Ovary (tissue), 3 donors: ENCODE measurements around the gene FOCAD.

ENCODE experiments used
- POLR2A ChIP-seq: fragments of 450-650 bp; IDR thresholded peaks from one replicate; pipeline ENCODE4 v1.6.1; 2017; ENCODE audit warnings: antibody characterized with exemption, mild to moderate bottlenecking, moderate library complexity
- TF ChIP-seq, protein P1 (sequence below), 3 donors: fragments of 450-650 bp in 2 of 3; fragments of 200-600 bp in 1 of 3; IDR thresholded peaks; one replicate each; pipeline versions ENCODE4 v1.5.1 to v1.8.0; 2016 to 2022; ENCODE audit warnings: antibody characterized with exemption in 3 of 3, mild to moderate bottlenecking in 1 of 3
- donor health status: DM: no; HTN: no; CAD: no.

DNA sequence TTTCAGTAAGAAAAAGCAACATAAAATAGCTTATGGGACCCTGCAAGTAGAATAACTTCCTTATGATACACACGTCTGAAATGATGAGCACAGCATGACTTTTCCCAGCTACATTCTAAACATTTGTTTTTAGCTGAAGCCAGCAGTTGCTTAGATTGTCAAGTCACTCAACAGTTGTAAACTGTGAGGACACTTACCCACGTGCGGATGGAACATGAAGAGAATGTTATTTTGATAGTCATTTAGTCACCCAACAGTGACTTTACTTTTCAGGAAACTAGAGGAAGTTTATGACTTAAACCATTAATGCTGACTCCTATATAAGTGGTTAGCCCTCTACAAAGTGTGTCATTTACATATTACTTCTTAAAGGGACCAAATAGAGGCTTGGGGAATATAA, 344.4 kb downstream of the FOCAD start:
- TF ChIP-seq, protein P1, sequence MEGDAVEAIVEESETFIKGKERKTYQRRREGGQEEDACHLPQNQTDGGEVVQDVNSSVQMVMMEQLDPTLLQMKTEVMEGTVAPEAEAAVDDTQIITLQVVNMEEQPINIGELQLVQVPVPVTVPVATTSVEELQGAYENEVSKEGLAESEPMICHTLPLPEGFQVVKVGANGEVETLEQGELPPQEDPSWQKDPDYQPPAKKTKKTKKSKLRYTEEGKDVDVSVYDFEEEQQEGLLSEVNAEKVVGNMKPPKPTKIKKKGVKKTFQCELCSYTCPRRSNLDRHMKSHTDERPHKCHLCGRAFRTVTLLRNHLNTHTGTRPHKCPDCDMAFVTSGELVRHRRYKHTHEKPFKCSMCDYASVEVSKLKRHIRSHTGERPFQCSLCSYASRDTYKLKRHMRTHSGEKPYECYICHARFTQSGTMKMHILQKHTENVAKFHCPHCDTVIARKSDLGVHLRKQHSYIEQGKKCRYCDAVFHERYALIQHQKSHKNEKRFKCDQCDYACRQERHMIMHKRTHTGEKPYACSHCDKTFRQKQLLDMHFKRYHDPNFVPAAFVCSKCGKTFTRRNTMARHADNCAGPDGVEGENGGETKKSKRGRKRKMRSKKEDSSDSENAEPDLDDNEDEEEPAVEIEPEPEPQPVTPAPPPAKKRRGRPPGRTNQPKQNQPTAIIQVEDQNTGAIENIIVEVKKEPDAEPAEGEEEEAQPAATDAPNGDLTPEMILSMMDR (IDR thresholded peaks at IDR 0.05), result no peak
- TF ChIP-seq POLR2A, result no peak
